Hematopoietic multipotent progenitor cell treated with erythropoietin and hydrocortisone succinate and interleukin-3 and kit ligand, for 17 days (in vitro differentiated cells): ENCODE results near the gene WWC1.

Source experiments
- DNase-seq: peaks from one replicate; pipeline ENCODE4 v3.0.0-alpha.2; 2015; ENCODE audit warnings: low spot score

Gene WWC1

GRCh38 chr5:168291342-168291963 lies at the start of gene WWC1:
WWC1 (plus strand) TSS chr5:168291645; CDS start chr5:168292153, 508 bp downstream.
- DNase-seq: no peak

DNA sequence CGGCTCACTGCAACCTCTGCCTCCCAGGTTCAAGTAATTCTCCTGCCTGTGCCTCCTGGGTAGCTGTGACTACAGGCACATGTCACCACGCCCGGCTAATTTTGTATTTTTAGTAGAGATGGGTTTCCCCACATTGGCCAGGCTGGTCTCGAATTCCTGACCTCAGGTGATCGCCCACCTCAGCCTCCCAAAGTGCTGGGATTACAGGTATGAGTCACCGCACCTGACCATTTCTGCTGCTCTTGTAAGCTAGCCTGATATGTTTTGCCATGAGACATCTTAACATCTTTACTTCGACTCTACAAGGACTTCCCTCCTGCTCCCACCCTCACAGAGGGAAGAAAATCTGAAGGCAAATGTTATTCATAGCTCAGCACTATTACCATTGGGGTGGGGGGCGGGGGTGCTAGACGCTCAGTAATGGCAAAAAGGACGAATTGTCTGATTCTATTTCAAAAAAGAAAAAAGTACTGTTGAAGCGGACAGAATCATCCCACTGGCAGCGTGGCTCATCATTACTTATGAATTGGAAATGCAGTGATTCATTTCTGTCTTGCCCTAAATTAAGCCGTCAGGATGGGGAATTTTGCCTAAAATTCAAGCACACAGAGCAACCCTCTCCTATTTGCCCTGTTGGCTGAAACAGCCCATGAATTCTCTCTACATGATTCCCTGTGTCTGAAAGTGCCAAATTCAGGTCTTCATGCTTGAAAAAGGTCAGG lies 46.4 kb upstream of the WWC1 start:
- DNase-seq: no peak

GRCh38 chr5:168249923-168250322 lies 41.5 kb upstream of the WWC1 start:
- no peak for DNase-seq

DNA sequence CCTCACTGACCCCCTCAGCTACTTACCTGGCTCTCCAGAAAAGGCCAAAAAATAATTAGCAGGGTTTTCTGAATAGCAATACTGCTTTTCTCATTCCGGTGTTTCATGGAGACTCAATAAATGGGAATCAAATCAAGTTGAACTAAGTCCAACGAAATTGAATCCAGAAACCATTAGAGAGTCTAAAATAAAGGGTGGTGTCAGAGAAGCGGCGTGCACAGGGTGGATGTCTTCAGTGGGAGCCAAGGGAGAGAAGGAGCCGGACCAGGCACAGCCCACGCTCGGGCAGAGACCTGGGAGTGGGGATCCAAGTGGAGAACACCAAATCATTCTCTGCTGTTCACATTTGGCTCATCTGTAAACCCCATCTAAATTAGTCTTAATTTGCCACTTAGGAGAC lies 40.2 kb upstream of the WWC1 start:
- DNase-seq: no peak

DNA sequence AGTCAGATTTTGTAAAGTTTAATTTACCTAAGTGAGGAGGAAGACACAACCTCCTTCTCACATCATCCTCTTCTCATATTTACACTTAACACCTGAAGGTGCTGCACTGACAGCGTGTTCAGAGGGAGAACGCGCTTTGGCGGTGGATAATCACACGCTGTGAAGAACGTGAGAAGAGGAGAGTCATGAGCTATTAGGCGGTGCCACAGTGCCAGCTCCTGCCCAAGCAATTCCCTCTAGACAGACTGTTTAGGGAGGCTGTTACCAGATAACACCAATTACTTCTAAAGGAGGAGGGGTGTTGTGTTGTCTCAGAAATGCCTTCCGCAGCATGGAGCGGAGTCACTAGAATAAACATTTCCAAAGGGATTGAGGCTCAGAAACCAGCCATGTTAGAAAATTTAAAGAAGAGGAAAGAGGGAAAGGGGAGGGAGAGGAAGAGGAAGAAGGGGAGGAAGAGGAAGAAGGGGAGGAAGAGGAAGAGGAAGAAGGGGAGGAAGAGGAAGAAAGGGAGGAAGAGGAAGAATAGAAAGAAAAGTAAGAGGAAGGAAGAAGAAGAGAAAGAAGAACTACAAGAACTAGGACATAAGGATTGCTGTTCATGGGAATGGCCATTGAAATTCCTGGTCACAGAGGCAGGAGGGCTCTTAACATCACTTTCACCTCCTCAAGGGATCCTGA lies 37.3 kb upstream of the WWC1 start:
- DNase-seq: no peak

GRCh38 chr5:168260353-168261226 lies 30.9 kb upstream of the WWC1 start:
- no peak for DNase-seq

DNA sequence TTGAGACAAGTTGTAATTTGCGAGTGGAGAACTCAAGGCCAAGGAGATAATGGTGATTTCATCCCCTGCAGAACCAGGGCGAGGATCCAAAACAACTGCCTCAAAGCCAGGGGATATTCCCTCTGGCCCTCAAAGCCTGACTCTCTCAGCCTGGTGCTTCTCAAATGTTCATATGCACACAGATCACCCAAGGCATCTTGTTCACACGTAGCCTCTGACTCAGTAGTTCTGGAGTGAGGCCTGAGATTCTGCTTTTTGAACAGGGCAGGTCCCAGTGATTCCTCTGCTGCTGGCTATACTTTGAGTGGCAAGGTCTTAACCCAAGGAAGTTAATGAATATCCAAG lies 30.2 kb upstream of the WWC1 start:
- DNase-seq: no peak

DNA sequence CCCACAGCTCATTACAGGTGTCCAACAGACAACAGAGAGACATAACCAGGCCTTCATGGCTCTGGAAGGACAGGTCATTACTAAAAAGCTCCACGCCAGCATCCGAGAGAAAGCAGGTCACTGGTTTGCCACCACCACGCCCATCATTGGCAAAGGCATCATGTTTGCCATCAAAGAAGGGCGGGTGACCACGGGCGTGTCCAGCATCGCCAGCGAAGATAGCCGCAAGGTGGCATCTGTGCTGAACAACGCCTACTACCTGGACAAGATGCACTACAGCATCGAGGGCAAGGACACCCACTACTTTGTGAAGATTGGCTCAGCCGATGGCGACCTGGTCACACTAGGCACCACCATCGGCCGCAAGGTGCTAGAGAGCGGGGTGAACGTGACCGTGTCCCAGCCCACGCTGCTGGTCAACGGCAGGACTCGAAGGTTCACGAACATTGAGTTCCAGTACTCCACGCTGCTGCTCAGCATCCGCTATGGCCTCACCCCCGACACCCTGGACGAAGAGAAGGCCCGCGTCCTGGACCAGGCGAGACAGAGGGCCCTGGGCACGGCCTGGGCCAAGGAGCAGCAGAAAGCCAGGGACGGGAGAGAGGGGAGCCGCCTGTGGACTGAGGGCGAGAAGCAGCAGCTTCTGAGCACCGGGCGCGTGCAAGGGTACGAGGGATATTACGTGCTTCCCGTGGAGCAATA lies 29.3 kb upstream of the WWC1 start:
- no peak for DNase-seq

GRCh38 chr5:168263121-168263520 lies 28.3 kb upstream of the WWC1 start:
- no peak for DNase-seq

- no peak for DNase-seq
These were observed 25.4 kb upstream of the WWC1 start for GRCh38 chr5:168266016-168266415.

DNA sequence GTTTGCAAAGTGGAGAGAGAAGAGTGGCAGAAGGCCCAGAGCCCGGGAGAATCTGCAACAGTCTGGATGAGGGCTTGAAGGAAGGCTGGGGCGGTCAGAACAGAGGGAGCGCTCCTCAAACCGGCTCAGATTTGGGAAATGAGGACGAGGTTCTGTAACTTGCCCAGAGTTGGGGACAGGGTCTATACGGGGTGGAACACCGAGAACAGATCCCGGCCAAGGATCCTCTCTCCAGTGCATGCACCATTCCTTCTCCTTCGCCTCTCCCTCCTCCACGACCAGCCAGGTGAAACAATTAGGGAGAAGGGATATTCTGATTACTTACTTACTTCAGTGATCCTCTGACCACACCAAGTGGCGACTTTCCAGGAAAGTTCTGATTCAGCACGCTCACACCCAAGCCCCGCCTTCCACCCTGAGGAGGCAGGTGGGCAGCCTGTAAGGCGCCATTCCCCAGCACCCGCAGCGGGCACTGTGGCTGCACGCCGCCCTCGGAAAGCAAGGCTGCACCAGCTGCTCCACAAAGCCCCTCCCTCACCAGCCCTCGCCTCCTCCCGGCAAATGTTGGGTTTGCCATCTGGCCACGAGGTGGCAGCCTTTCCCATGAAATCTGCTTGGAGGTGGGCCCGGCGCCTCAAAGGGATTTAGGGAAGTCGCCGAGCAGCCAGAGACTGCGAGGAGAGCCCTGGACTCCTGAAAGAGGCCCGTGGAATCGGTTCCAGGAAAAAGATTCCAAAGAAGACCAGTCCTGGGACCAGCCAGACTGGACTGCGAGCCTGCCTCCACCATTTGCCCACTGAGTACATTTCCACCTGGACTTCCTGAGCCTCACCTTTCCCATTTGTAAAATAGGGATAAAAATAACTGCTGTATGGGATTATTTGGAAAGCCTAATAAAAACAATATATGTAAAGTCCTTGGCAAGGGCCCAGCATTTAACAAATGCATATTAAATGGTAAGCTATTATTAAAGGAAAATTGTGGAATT lies 22.2 kb upstream of the WWC1 start:
- DNase-seq: peak; percentile 11

- DNase-seq: no peak
These were observed 21.5 kb upstream of the WWC1 start for GRCh38 chr5:168269937-168270330.

- DNase-seq: no peak
These were observed 21.0 kb upstream of the WWC1 start for GRCh38 chr5:168270476-168270875.

GRCh38 chr5:168273056-168273980 lies 18.1 kb upstream of the WWC1 start:
- DNase-seq: no peak

- no peak for DNase-seq
These were observed 17.0 kb upstream of the WWC1 start for GRCh38 chr5:168274406-168274805.

DNA sequence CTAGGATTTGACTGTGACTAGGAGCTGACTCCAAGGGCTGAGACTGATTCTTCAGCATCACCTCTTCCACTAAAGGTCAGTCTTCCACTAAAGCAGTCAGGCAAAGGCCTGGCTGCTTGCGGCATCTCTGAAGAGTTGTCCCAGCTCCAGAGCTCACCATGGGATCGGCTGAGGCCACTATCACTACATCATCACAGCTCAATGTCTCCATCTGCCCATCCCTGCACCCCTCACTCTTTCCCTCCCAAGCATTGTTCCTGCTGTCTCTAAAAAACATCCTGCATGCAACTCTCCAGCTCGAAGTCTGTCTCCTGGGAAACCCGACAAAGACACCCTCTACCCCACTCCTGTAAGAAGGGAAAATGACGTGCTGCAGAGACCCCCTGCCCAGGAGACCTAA lies 15.5 kb upstream of the WWC1 start:
- DNase-seq: no peak

DNA sequence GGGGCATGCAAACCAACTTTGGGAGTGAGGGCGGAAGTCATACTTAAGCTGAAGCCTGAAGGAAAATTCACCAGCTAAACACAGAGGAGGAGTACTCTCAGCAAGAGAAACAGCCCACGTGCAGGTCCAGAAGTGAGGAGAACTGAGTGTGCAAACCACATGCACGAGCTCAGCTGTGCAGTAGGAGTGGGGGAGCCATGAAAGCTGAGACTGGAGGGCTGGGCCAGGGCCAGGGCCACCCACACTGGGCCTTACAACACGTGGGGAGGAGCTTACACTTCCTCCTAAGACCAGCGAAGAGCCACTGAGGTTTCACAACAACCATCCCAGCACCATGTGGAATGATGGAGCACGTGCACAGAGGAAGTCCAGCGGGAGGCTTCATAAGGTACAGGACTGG lies 9.3 kb upstream of the WWC1 start:
- DNase-seq: no peak

- DNase-seq: no peak
These were observed 6.6 kb upstream of the WWC1 start for GRCh38 chr5:168284809-168285208.

- no peak for DNase-seq
These were observed 5.7 kb upstream of the WWC1 start for GRCh38 chr5:168285696-168286095.

- no peak for DNase-seq
These were observed 5.1 kb upstream of the WWC1 start for GRCh38 chr5:168286386-168286785.
